Measurements from ENCODE around the gene CDH1. TPM values are rescaled to one million over a fixed set of nuclear protein-coding genes. Genes with fewer than 3 reads are reported as not detected.

Gene CDH1
- total RNA-seq, 2 donors from 2014 or later: 1.1 TPM; not detected in 1

DNA sequence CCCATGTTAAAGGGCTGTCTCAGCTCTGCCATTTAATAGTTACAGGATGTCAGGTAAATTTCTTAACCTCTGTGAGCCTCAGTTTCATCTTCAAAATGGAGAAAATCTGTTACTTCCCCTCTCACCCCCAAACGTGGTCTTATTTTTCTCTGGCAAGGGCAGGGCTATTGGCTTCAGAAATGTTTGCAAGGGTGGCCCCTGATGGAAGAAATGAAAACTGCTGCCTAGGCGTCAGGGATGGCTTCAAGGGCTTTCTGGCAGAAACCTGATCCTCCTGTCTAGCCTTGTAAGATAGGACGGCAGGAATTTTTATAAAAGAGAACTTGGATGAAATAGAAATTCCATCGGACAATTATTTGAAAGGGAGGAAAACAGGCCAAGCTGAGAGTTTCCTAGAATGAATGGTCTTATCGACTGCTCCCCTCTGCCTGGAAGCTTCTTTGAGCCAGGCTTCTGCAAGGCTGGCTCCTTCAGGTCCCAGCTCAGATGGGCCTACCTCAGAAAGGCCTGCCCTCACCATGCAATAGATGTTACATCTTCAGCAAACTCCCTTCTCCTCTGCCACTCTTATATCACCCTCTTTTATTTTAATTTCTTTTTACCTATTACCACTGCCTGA is 63.3 kb downstream of the CDH1 start:
- Histone ChIP-seq H3K4me3 (no peak overlapping the region), H3K27ac (no peak overlapping the region), H3K4me1 (ENCODE audit: control insufficient read depth in 1 of 2, low read depth in 2 of 2) (peaks cover 0 to 4% of the 10 kb centered on the region in 2 donors), H3K36me3 (no peaks in the 10 kb centered on the region), H3K27me3 (replicated peaks; ENCODE audit: insufficient read depth) (no peaks in the 10 kb centered on the region), H3K9me3 (no peaks in the 10 kb centered on the region)
- TF ChIP-seq, protein P1, sequence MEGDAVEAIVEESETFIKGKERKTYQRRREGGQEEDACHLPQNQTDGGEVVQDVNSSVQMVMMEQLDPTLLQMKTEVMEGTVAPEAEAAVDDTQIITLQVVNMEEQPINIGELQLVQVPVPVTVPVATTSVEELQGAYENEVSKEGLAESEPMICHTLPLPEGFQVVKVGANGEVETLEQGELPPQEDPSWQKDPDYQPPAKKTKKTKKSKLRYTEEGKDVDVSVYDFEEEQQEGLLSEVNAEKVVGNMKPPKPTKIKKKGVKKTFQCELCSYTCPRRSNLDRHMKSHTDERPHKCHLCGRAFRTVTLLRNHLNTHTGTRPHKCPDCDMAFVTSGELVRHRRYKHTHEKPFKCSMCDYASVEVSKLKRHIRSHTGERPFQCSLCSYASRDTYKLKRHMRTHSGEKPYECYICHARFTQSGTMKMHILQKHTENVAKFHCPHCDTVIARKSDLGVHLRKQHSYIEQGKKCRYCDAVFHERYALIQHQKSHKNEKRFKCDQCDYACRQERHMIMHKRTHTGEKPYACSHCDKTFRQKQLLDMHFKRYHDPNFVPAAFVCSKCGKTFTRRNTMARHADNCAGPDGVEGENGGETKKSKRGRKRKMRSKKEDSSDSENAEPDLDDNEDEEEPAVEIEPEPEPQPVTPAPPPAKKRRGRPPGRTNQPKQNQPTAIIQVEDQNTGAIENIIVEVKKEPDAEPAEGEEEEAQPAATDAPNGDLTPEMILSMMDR (IDR thresholded peaks at IDR 0.05): peak; percentile 39
- DNase-seq (ENCODE audit: low spot score) (no peak), ATAC-seq (ENCODE audit: insufficient number of reproducible peaks, low FRiP score, low read depth) (no peak)

DNA sequence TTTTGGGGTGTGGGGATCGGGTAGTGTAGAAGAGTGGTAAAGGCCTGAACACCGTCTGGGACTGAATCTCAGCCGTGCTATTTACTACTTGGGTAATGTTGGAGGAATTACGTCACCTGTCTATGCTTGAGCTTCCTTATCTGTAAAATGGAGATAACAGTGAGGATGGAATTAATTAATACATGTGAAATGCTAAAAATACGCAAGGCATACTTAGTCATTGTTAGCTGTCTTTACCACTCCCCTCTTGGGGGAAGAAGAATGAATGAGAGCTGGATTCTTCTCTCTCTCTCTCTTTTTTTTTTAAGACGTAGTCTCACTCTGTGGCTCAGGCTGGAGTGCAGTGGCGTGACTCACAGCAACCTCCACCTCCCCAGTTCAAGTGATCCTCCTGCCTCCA is 65.1 kb downstream of the CDH1 start:
- TF ChIP-seq, protein P1 (IDR thresholded peaks at IDR 0.05): no peak
- Histone ChIP-seq H3K36me3 (no peaks in the 10 kb centered on the region), H3K9me3 (no peaks in the 10 kb centered on the region), H3K27ac (no peak overlapping the region), H3K27me3 (replicated peaks; ENCODE audit: insufficient read depth) (no peaks in the 10 kb centered on the region), H3K4me3 (no peak overlapping the region), H3K4me1 (ENCODE audit: control insufficient read depth in 1 of 2, low read depth in 2 of 2) (peaks cover 0 to 4% of the 10 kb centered on the region in 2 donors)
- DNase-seq (ENCODE audit: low spot score) (no peak), ATAC-seq (ENCODE audit: insufficient number of reproducible peaks, low FRiP score, low read depth) (no peak)

DNA sequence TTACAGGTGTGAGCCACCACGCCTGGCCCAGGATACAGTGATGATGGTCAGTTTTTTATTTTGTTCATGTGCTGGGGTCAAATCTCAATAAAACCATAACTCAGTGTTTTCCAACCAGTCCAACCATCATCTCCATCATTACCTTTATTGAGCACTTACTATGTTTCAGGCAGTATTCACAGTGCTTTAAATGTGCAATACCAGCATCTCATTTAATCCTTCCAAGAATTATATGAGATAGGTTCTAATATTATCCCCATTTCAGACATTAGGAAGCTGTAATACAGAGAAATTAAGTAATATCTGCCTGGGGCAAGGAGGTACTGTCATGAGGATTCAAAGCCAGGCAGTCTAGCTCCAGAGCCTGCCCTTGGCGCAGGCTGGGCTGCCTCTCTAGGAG is 69.3 kb downstream of the CDH1 start:
- H3K4me1 ChIP-seq (ENCODE audit: control insufficient read depth in 1 of 2, low read depth in 2 of 2): no peaks in the 10 kb centered on the region
- H3K9me3 ChIP-seq: no peaks in the 10 kb centered on the region
- DNase-seq (ENCODE audit: low spot score) (no peak), ATAC-seq (ENCODE audit: insufficient number of reproducible peaks, low FRiP score, low read depth) (no peak)
- no peaks in the 10 kb centered on the region for H3K27me3 ChIP-seq (replicated peaks; ENCODE audit: insufficient read depth)
- TF ChIP-seq, protein P1 (IDR thresholded peaks at IDR 0.05): no peak
- no peaks in the 10 kb centered on the region for H3K36me3 ChIP-seq
- no peak overlapping the region for H3K27ac ChIP-seq
- no peak overlapping the region for H3K4me3 ChIP-seq

DNA sequence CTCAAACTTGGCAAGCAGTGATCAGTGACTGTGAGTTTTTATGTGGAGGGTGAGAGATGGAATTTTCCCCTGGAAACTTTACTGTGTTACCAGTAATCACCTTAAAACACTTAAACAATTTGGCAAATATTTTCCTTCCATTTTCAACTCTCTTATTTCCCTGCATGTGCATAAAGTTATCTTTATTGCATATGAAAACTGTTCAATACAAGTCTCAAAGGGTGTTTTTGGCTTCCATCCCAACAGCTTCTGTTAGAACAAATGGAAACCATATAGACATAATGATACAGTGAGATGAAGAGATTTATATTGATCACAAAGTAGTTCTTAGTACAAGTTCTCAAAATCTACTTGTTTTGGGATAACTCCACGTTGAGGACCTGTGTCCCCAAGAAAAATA is 69.9 kb downstream of the CDH1 start:
- TF ChIP-seq, protein P1 (IDR thresholded peaks at IDR 0.05): no peak
- H3K4me3 ChIP-seq: no peak overlapping the region
- no peaks in the 10 kb centered on the region for H3K27me3 ChIP-seq (replicated peaks; ENCODE audit: insufficient read depth)
- no peak for DNase-seq (ENCODE audit: low spot score)
- H3K27ac ChIP-seq: no peak overlapping the region
- ATAC-seq (ENCODE audit: insufficient number of reproducible peaks, low FRiP score, low read depth): no peak
- no peaks in the 10 kb centered on the region for H3K4me1 ChIP-seq (ENCODE audit: control insufficient read depth in 1 of 2, low read depth in 2 of 2)
- H3K9me3 ChIP-seq: no peaks in the 10 kb centered on the region
- H3K36me3 ChIP-seq: no peaks in the 10 kb centered on the region

DNA sequence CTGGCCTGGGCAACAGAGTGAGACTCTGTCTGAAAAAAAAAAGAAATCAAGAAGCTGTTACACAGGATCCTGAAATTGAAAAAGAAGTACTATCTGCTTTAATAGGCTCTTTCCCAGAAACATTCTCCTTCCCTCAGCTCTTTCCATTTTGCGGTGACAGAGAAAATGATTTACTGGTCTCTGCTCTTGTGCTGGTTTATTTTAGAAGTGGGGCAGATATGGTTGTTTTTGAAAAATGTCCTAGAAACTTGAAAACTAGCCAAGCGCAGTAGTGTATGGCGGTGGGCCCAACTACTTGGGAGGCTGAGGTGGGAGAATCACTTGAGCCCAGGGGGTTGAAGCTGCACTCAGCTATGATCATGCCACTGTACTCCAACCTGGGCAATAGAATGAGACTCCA is 77.4 kb downstream of the CDH1 start:
- no peaks in the 10 kb centered on the region for H3K9me3 ChIP-seq
- no peak for ATAC-seq (ENCODE audit: insufficient number of reproducible peaks, low FRiP score, low read depth)
- DNase-seq (ENCODE audit: low spot score): no peak
- H3K4me3 ChIP-seq: no peak overlapping the region
- no peak overlapping the region for H3K27ac ChIP-seq
- H3K36me3 ChIP-seq: no peaks in the 10 kb centered on the region
- TF ChIP-seq, protein P1 (IDR thresholded peaks at IDR 0.05): no peak
- H3K27me3 ChIP-seq (replicated peaks; ENCODE audit: insufficient read depth): no peaks in the 10 kb centered on the region
- H3K4me1 ChIP-seq (ENCODE audit: control insufficient read depth in 1 of 2, low read depth in 2 of 2): no peaks in the 10 kb centered on the region

Measured in thoracic aorta (tissue), 2 donors.